Prostate gland (tissue), 2 donors: ENCODE measurements around the gene YBX1. TPM values are rescaled to one million over a fixed set of nuclear protein-coding genes. Genes with fewer than 3 reads are reported as not detected.

Experiments used
- DNase-seq: peaks from one replicate; pipeline ENCODE4 v3.0.0-alpha.2; 2019; ENCODE audit warnings: low spot score
- H3K27ac ChIP-seq, 2 donors: fragments of 200-600 bp; sonication (generic); 2 replicates each; pipeline ENCODE4 v1.5.1; 2017 to 2019
- H3K27me3 ChIP-seq: fragments of 200-600 bp; sonication (generic); replicated peaks from 2 replicates; pipeline ENCODE4 v1.5.1; 2019; ENCODE audit not compliant: insufficient read depth
- H3K36me3 ChIP-seq, 2 donors: fragments of 200-600 bp; sonication (generic); 1 replicate in 1 of 2; 2 replicates in 1 of 2; pipeline versions ENCODE4 v1.5.1 to v1.8.1; 2017 to 2019
- H3K4me1 ChIP-seq: fragments of 200-600 bp; sonication (generic); replicated peaks from 2 replicates; pipeline ENCODE4 v1.5.1; 2019
- H3K4me3 ChIP-seq, 2 donors: fragments of 200-600 bp; sonication (generic); 2 replicates each; pipeline ENCODE4 v1.5.1; 2017 to 2019
- H3K9me3 ChIP-seq: fragments of 200-600 bp; sonication (generic); 2 replicates; pipeline ENCODE4 v1.5.1; 2017
- POLR2A ChIP-seq: fragments of 450-650 bp; IDR thresholded peaks from one replicate; pipeline ENCODE4 v1.6.1; 2016; ENCODE audit warnings: antibody characterized with exemption, mild to moderate bottlenecking
- POLR2AphosphoS5 ChIP-seq: sonication (generic); formaldehyde crosslinking; IDR thresholded peaks from one replicate; pipeline ENCODE4 v1.6.1; 2017; ENCODE audit warnings: antibody characterized with exemption
- WGBS: methylation state at CpG from one replicate; pipeline ENCODE4 v1.1.5; 2018; 5-methylcytosine and 5-hydroxymethylcytosine counted together
- intact Hi-C: fragments of 100-400 bp; cut with DNase I; formaldehyde crosslinking; loops from one replicate; pipeline ENCODE4 v1.14.2; 2022
- total RNA-seq, 2 donors: library from RNA; depleted of rRNA; stranded (reverse); fragments of >200 nt; gene quantifications; one replicate each; pipeline ENCODE4 v1.1.0, GENCODE V29; 2016
- TF ChIP-seq, protein P1 (sequence below), 4 experiments: fragments of 200-600 bp in 2 of 4; fragments of 450-650 bp in 2 of 4; sonication (generic) in 2 of 4; IDR thresholded peaks; 1 replicate in 3 of 4; 2 replicates in 1 of 4; pipeline ENCODE4 v1.5.1; 2016 to 2019; ENCODE audit warnings: antibody characterized with exemption in 4 of 4, mild to moderate bottlenecking in 2 of 4, moderate library complexity in 2 of 4

The YBX1 gene
- total RNA-seq, 2 donors from 2014 or later = 325 to 406 TPM

DNA sequence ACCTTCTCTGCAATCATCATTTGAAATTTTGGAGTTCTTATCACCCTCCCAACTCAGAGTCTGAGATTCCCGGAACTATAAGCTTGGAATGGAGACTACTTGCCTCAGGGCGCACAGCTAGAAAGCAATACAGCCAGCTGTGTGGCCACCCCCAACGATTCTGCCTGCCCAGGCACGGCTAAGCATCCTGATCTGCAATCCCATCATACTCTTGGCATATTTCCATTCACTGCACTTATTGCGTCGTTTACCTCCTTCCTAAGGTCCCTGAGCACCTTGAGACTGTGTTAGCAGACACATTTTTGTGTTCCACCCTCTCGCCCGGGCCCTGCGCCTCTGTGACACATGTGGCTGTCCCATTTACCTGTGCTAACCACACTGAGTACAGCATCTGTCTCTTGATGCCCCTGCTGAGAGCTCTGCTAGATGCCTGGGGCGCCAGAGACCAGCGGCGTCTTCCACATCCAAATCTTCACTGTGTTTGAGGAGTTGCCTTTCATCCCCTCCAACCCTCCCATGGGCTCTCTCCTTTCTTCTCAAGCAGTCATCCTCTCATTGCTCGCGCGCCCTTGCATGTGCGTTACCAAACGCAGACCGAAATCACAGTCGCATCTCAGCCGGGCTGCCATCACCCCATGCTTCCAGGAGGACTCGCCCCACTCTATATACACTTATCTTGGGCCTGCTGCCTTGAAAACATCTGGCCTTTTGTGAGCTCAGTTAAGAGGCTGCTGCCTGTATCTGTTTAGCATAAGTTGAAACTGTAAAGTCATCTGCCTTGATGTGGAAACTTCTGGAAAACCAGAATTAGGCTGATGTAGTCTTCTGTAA, 61.3 kb downstream of the YBX1 start:
- WGBS = 73% methylated on average over 21 of the region's 21 CpGs
- Histone ChIP-seq H3K4me3 (no peak overlapping the region), H3K36me3 (no peaks in the 10 kb centered on the region), H3K4me1 (no peaks in the 10 kb centered on the region), H3K9me3 (no peaks in the 10 kb centered on the region), H3K27ac (no peak overlapping the region), H3K27me3 (no peaks in the 10 kb centered on the region)
- intact Hi-C loops = no loop called here
- DNase-seq = peak; percentile 76
- TF ChIP-seq POLR2A = no peak
- peak; percentile 70 for TF ChIP-seq POLR2AphosphoS5
- TF ChIP-seq, protein P1, sequence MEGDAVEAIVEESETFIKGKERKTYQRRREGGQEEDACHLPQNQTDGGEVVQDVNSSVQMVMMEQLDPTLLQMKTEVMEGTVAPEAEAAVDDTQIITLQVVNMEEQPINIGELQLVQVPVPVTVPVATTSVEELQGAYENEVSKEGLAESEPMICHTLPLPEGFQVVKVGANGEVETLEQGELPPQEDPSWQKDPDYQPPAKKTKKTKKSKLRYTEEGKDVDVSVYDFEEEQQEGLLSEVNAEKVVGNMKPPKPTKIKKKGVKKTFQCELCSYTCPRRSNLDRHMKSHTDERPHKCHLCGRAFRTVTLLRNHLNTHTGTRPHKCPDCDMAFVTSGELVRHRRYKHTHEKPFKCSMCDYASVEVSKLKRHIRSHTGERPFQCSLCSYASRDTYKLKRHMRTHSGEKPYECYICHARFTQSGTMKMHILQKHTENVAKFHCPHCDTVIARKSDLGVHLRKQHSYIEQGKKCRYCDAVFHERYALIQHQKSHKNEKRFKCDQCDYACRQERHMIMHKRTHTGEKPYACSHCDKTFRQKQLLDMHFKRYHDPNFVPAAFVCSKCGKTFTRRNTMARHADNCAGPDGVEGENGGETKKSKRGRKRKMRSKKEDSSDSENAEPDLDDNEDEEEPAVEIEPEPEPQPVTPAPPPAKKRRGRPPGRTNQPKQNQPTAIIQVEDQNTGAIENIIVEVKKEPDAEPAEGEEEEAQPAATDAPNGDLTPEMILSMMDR (IDR thresholded peaks at IDR 0.05) = no peak

DNA sequence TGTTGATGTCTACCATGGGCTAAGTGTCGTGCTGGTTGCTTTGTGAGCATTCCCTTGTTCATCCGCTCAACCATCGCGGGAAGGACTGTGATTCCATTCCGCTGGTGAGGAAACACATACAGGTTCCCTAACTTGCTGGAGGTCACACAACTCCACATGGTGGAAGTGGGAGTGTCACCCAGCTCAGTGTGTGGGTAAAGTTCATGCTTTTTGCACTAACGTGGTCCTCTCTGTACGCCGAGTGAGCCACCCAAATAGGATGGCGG, 61.9 kb downstream of the YBX1 start:
- WGBS = 93% methylated on average over 9 of the region's 9 CpGs
- Histone ChIP-seq H3K4me3 (no peak overlapping the region), H3K36me3 (no peaks in the 10 kb centered on the region), H3K9me3 (no peaks in the 10 kb centered on the region), H3K27ac (no peak overlapping the region), H3K4me1 (no peaks in the 10 kb centered on the region), H3K27me3 (no peaks in the 10 kb centered on the region)
- TF ChIP-seq, protein P1 (IDR thresholded peaks at IDR 0.05) = no peak
- TF ChIP-seq POLR2A (no peak), POLR2AphosphoS5 (no peak)
- intact Hi-C loops = no loop called here
- DNase-seq = no peak

DNA sequence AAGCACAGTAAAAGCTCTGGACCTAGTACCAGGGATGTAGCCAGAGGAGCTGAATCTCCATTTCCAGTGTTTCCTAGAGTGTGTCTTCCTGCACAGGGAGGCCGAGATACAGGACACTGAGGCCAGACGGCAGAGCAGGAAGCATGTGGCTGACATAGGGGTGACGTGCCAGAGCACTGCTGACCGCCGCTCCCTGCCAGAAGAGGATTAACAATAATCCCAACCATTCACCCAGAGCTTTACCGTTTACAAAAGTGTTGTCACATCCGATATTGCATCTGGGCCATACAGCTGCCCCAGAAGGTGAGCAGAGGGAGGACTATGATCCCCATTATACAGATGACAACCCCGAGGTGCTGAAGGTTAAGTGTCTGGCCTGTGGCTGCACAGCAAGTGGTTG, 63.6 kb downstream of the YBX1 start:
- no peak overlapping the region for H3K27ac ChIP-seq
- no peaks in the 10 kb centered on the region for H3K36me3 ChIP-seq

DNA sequence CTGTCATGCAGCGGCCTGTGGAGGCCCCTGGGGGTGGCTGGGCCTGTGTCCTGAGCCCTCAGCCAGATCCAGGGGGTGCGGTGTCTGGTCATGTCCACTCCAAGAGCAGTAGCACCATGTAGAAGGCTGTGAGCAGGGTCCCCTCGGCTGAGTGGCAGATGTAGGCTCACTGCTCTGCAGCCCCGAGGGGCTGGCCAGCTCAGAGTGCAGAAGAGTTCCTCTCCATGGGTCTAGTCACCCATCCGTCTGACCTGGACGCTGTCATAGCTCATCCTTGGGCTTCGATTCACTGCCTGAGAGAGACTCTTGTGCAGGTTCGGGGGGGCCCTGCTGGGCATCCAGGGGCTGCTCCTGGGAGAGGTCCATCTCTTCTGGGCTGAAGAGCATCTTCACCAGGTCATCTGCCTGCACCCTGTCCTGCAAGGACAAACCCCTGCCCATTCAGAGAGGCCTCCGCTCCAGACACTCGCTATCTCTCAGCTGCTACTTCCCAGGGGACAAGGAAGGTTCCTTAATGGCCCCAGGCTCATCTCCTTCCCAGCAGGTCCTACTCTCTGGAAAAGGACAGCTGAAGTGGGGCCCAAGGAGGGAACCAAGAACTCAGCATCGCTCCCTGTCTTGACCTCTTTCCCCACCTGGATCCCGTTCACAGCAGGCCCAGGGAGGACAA, 64.4 kb downstream of the YBX1 start:
- H3K27ac ChIP-seq = no peak overlapping the region
- intact Hi-C loops = loop anchor here (5.0 kb wide), 1 partner anchor 169 kb away; no protein-coding TSS in a partner anchor
- H3K27me3 ChIP-seq = no peaks in the 10 kb centered on the region
- H3K9me3 ChIP-seq = no peaks in the 10 kb centered on the region
- no peaks in the 10 kb centered on the region for H3K4me1 ChIP-seq
- WGBS = 90% methylated on average over 12 of the region's 12 CpGs
- H3K36me3 ChIP-seq = no peaks in the 10 kb centered on the region
- TF ChIP-seq POLR2A = no peak
- TF ChIP-seq, protein P1 (IDR thresholded peaks at IDR 0.05) = no peak
- no peak for TF ChIP-seq POLR2AphosphoS5
- no peak overlapping the region for H3K4me3 ChIP-seq
- no peak for DNase-seq

More for the DNA sequence above, 63.6 kb downstream of the YBX1 start:
- no peaks in the 10 kb centered on the region for H3K9me3 ChIP-seq
- WGBS = 78% methylated on average over 8 of the region's 8 CpGs
- intact Hi-C loops = loop anchor here (5.0 kb wide), 1 partner anchor 169 kb away; no protein-coding TSS in a partner anchor
- TF ChIP-seq POLR2A (no peak), POLR2AphosphoS5 (no peak)
- TF ChIP-seq, protein P1 (IDR thresholded peaks at IDR 0.05) = no peak
- no peak for DNase-seq
- no peaks in the 10 kb centered on the region for H3K27me3 ChIP-seq
- H3K4me1 ChIP-seq = no peaks in the 10 kb centered on the region
- no peak overlapping the region for H3K4me3 ChIP-seq
